Endodermal cell (in vitro differentiated cells): Measurements from ENCODE around the gene VAPB. TPM values are rescaled to one million over a fixed set of nuclear protein-coding genes. Genes with fewer than 3 reads are reported as not detected.

Experiments
- DNase-seq: peaks from one replicate; pipeline ENCODE4 v3.0.0-alpha.2; 2017
- H3K27ac ChIP-seq: 2 replicates; pipeline ENCODE4 v1.5.1; 2013; ENCODE audit warnings: mild to moderate bottlenecking, low read depth, low read length, moderate library complexity
- H3K27me3 ChIP-seq: 2 replicates; pipeline ENCODE4 v1.6.1; 2013; ENCODE audit warnings: mild to moderate bottlenecking, low read length, moderate library complexity; ENCODE audit not compliant: insufficient read depth, control insufficient read depth, poor library complexity, severe bottlenecking
- H3K36me3 ChIP-seq: 2 replicates; pipeline ENCODE4 v1.7.0; 2013; ENCODE audit warnings: mild to moderate bottlenecking, low read length, moderate library complexity; ENCODE audit not compliant: control insufficient read depth, insufficient read depth
- H3K4me1 ChIP-seq: one replicate; pipeline ENCODE4 v1.7.0; 2013; ENCODE audit warnings: low read length; ENCODE audit not compliant: control insufficient read depth, insufficient read depth
- H3K4me3 ChIP-seq: 2 replicates; pipeline ENCODE4 v1.5.1; 2013; ENCODE audit warnings: mild to moderate bottlenecking, low read length, moderate library complexity
- H3K9ac ChIP-seq: 2 replicates; pipeline ENCODE4 v1.6.1; 2013; ENCODE audit warnings: mild to moderate bottlenecking, low read length, moderate library complexity; ENCODE audit not compliant: poor library complexity, severe bottlenecking; ENCODE audit errors: extremely low read depth
- H3K9me3 ChIP-seq: 2 replicates; pipeline ENCODE4 v1.6.1; 2013; ENCODE audit warnings: mild to moderate bottlenecking, low read length, moderate library complexity; ENCODE audit not compliant: control insufficient read depth
- H3K27ac Mint-ChIP-seq: 2 replicates; pipeline ENCODE4 v1.8.0; 2020; ENCODE audit warnings: mixed read lengths
- H3K27me3 Mint-ChIP-seq: 2 replicates; pipeline ENCODE4 v1.8.0; 2021; ENCODE audit warnings: mild to moderate bottlenecking, mixed read lengths; ENCODE audit not compliant: insufficient read depth
- H3K36me3 Mint-ChIP-seq: 2 replicates; pipeline ENCODE4 v1.8.0; 2020; ENCODE audit warnings: low read depth, mixed read lengths
- H3K4me1 Mint-ChIP-seq: 2 replicates; pipeline ENCODE4 v1.8.0; 2020; ENCODE audit warnings: mixed read lengths
- H3K4me3 Mint-ChIP-seq: 2 replicates; pipeline ENCODE4 v1.8.0; 2020; ENCODE audit warnings: mild to moderate bottlenecking, moderate library complexity, mixed read lengths
- H3K9me3 Mint-ChIP-seq: 2 replicates; pipeline ENCODE4 v1.8.0; 2020; ENCODE audit warnings: mild to moderate bottlenecking, mixed read lengths
- WGBS, 2 experiments: methylation state at CpG; one replicate each; pipeline versions ENCODE4 v1.1.5 to v1.1.7; 2013; ENCODE audit warnings: missing lambda C conversion rate in 2 of 2, mixed read lengths in 1 of 2; ENCODE audit not compliant: insufficient coverage in 1 of 2, insufficient read length in 1 of 2; 5-methylcytosine and 5-hydroxymethylcytosine counted together
- total RNA-seq, 2 donors: library from RNA; stranded (reverse); fragmentation: NEBNext Ultra II Directional in 1 of 2; extraction: Animal tissue kit (Norgen Biotek cat#: 25700) in 1 of 2; gene quantifications; 2 replicates in 1 of 2; 3 replicates in 1 of 2; pipeline ENCODE4 v1.2.1, GENCODE V29; 2021
- TF ChIP-seq, protein P1 (sequence below): fragments of 200-600 bp; sonication (generic); conservative IDR thresholded peaks from 2 replicates; pipeline ENCODE4 v1.5.0; 2021; ENCODE audit warnings: antibody characterized with exemption, mild to moderate bottlenecking

Gene VAPB
- total RNA-seq, 2 donors from 2014 or later, result 47.3 to 47.5 TPM

DNA sequence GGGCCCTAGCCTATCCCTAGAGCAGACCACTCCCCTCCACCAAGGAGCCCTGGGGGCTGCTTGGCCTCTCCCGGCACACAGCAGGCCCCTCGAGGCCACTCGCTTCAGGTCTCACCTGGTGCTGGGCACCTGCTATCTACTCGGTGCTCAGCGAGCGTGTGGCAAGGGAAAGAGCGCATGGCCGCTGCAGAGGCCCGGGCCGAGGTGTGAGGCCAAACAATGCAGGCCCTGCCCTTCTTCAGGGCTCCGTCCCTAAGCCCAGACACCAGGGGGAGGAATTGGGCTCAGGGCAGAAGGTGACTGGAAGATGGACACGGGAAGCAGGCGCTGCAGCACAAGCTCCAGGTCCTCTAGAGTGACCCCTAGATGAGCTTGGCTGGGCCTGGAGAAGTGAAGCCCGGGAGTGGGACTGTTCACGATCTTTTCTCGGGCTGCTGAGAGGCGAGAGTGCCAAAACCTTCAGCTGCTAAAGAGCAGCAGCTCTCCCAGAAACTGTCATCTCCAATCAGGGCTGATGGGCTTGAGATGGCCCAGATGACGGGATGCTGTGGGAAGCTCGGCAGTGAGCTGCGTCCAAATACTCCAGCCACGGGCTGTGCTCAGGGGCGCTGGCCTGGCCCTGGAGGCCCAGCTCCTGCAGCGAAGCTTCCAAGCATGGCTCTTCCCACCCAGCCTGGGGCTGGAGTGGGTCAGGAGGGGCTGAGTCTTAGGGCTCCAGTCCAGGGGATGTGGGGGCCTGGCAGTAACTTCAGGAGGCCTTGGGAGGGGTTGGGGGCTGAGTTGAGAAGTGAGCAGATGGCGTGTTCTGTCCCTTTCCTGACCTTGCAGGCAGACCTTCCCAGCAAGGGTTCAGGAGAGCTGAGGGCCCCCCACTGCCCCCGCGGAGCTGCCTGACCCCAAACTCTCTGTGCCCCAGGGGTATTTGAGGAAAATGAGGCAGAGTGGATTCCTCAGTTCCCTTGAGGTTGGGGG lies 82.5 kb downstream of the VAPB start:
- Mint-ChIP-seq H3K4me1 (peaks cover 1% of the 10 kb centered on the region), H3K4me3 (no peak overlapping the region), H3K36me3 (peaks cover 2% of the 10 kb centered on the region), H3K9me3 (peaks cover 2% of the 10 kb centered on the region), H3K27me3 (no peaks in the 10 kb centered on the region), H3K27ac (no peak overlapping the region)
- peak; percentile 38 for DNase-seq
- WGBS, 2 experiments, result 89% methylated on average over 15 to 26 of the region's 26 CpGs
- no peak overlapping the region for H3K4me3 ChIP-seq
- no peaks in the 10 kb centered on the region for H3K9me3 ChIP-seq
- H3K36me3 ChIP-seq, result no peaks in the 10 kb centered on the region
- H3K9ac ChIP-seq, result no peak overlapping the region
- no peaks in the 10 kb centered on the region for H3K4me1 ChIP-seq
- TF ChIP-seq, protein P1, sequence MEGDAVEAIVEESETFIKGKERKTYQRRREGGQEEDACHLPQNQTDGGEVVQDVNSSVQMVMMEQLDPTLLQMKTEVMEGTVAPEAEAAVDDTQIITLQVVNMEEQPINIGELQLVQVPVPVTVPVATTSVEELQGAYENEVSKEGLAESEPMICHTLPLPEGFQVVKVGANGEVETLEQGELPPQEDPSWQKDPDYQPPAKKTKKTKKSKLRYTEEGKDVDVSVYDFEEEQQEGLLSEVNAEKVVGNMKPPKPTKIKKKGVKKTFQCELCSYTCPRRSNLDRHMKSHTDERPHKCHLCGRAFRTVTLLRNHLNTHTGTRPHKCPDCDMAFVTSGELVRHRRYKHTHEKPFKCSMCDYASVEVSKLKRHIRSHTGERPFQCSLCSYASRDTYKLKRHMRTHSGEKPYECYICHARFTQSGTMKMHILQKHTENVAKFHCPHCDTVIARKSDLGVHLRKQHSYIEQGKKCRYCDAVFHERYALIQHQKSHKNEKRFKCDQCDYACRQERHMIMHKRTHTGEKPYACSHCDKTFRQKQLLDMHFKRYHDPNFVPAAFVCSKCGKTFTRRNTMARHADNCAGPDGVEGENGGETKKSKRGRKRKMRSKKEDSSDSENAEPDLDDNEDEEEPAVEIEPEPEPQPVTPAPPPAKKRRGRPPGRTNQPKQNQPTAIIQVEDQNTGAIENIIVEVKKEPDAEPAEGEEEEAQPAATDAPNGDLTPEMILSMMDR, result peak; percentile 32
- H3K27ac ChIP-seq, result no peak overlapping the region
- H3K27me3 ChIP-seq, result no peaks in the 10 kb centered on the region

DNA sequence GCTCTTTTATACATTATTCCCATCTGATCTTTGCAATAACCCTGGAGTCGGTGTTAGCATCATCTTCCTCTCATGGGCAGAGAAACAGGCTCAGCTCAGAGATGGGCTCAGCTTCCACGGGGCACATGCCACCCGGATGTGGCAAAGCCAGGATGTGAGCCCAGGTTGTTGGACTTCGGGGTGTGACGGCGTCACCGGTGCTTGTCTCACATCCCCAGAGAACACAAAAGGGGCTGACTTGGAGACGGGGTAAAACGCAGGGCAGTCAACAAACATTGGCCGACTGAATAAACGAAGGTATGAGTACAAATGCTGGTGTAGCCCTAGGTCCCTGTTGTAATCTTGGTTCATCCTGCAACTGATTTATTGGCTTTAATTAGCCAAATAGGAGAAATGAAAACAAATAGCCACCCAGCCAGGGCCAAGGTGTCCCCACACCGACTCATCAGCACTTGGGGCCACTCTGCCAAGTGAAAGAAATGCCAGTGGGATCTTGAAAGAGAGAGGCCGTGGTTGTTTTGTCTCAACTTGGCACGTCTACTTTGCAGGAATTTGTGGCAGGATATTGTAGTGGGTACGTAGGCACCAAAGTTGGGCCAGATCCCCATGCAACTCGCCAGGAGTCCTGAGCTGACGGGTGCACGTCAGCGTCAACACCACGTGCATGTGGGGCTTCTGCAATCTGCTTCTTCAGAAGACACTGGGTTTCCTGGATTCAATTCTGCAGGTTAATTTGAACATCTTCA lies 83.4 kb downstream of the VAPB start:
- DNase-seq, result peak; percentile 22
- no peak overlapping the region for H3K4me3 ChIP-seq
- Mint-ChIP-seq H3K9me3 (peaks cover 12% of the 10 kb centered on the region), H3K27ac (no peak overlapping the region), H3K36me3 (peaks cover 12% of the 10 kb centered on the region), H3K4me1 (peaks cover 1% of the 10 kb centered on the region), H3K4me3 (no peak overlapping the region), H3K27me3 (no peaks in the 10 kb centered on the region)
- H3K27ac ChIP-seq, result no peak overlapping the region
- no peaks in the 10 kb centered on the region for H3K4me1 ChIP-seq
- TF ChIP-seq, protein P1, result no peak
- WGBS, 2 experiments, result 94 to 95% methylated on average over 19 to 20 of the region's 20 CpGs
- no peaks in the 10 kb centered on the region for H3K9me3 ChIP-seq
- no peak overlapping the region for H3K9ac ChIP-seq
- H3K27me3 ChIP-seq, result no peaks in the 10 kb centered on the region
- H3K36me3 ChIP-seq, result no peaks in the 10 kb centered on the region

DNA sequence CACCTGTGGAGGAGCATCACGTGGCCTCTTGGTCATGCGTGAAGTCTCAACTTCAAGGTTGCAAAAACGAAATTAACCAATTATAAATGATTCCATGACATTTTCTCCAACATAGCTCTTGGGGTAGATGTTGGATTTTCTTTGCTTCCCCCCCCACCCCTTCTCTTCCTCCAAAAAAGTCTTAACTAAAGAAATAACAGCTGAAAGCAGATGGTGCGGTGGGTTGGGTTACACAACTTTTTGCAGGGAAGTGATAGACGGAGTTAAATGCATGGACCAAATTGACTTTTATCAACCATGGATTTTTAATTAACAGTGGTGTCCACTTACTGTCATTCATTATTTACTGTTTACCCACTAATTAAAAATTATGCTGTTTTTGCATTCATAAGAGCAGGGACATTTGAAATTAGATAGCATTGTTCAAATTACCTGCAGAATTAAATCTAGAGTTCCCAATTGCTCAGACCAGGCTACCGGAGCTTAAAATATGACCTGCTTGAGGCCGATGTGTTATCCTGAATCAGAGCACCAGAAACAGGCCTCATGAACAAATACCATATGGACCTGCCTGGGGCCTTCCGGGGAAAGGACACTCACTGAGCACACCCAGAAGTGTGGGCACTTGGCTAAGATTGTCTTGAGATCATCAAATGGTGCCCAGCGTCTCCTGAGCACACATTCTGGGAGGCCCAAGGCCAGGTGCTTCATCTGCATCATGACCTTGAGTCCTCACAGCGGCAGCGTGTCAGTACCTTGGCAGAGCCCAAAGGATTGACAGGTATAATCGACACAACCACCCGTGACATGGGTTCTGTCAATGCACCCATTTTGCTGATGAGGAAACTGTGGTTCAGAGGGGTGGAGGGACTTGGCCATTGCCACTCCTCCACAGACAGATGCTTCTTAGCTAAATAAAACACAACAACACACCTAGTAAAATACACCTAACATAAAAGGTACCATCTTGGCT lies 84.7 kb downstream of the VAPB start:
- Histone ChIP-seq H3K36me3 (no peaks in the 10 kb centered on the region), H3K27ac (no peak overlapping the region), H3K4me3 (no peak overlapping the region), H3K27me3 (no peaks in the 10 kb centered on the region), H3K9me3 (peaks cover 12% of the 10 kb centered on the region), H3K4me1 (no peaks in the 10 kb centered on the region), H3K9ac (no peak overlapping the region)
- TF ChIP-seq, protein P1, result no peak
- no peak overlapping the region for H3K27ac Mint-ChIP-seq
- peaks cover 23% of the 10 kb centered on the region for H3K9me3 Mint-ChIP-seq
- no peak overlapping the region for H3K4me3 Mint-ChIP-seq
- H3K36me3 Mint-ChIP-seq, result peaks cover 20% of the 10 kb centered on the region
- peak; percentile 17 for DNase-seq
- H3K27me3 Mint-ChIP-seq, result no peaks in the 10 kb centered on the region
- H3K4me1 Mint-ChIP-seq, result peaks cover 1% of the 10 kb centered on the region
- WGBS, 2 experiments, result 93 to 96% methylated on average over 10 to 13 of the region's 13 CpGs
